Measurements from ENCODE around the gene ZAP70. TPM values are rescaled to one million over a fixed set of nuclear protein-coding genes. Genes with fewer than 3 reads are reported as not detected.

Gene ZAP70
- total RNA-seq, 1 donor from 2014 or later: 3.1 TPM

DNA sequence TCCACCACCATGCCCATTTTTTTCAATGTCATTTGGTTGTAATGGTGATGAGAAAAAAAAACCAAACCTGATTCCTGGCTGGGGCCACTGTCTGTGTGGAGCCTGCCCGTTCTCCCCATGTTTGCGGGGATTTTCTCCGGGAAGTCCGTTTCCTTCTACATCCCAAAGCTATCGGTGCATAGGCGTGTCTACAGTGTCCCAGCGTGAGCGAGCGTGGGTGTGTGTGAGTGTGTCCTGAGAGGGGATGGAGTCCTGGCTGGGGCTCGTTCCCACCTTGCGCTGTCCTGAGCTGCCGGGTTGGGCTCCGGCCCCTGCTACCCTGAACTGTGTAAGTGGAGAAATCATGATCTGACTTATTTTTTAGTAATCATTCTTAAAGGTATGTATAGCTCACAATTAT lies 7.3 kb upstream of the ZAP70 start:
- no peak for TF ChIP-seq CTCF (IDR thresholded peaks at IDR 0.05; ENCODE audit: unreplicated experiment)
- H3K27ac Mint-ChIP-seq: no peak overlapping the region
- no peaks in the 10 kb centered on the region for H3K27me3 Mint-ChIP-seq (ENCODE audit: low read depth)
- peaks cover 10% of the 10 kb centered on the region for H3K4me1 Mint-ChIP-seq
- H3K9me3 Mint-ChIP-seq: no peaks in the 10 kb centered on the region
- no peaks in the 10 kb centered on the region for H3K36me3 Mint-ChIP-seq
- no peak overlapping the region for H3K4me3 Mint-ChIP-seq
- peak in 1 of 2 experiments; percentile 14 for DNase-seq (ENCODE audit: low spot score in 2 of 2, unreplicated experiment in 2 of 2)

DNA sequence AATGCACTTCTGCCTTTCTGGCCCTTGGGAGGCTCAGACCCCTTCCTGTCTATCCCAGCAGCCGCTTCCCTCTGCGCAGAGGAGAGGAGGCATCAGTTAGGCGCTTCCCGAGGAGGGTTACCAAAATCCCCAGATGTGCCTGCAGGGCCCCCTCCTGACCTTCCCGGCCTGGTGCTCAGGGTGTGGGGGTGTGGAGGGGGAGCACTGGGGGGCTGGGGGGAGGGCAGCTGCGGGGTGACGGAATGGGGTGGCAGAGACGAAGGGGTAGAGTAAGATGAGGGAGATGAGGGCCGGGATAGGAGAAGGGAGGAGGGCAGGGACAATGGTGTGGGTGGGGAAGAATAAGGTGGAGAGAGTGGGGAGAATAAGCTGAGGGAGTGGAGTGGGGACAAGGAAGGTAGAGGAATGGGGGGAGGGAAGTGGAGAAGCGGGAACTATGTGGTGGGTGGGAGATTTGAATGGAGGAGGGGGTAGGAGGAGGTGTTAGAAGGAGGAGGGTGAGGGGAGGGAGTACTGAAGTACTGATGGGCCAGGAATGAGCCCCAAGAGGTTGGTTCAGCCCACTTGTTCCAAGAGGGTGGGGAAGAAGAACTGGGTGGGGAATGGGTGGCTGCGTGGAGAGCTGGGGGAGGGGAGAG lies 6.5 kb upstream of the ZAP70 start:
- Mint-ChIP-seq H3K4me3 (no peak overlapping the region), H3K36me3 (no peaks in the 10 kb centered on the region), H3K27ac (no peak overlapping the region), H3K27me3 (ENCODE audit: low read depth) (no peaks in the 10 kb centered on the region), H3K4me1 (peaks cover 16% of the 10 kb centered on the region), H3K9me3 (no peaks in the 10 kb centered on the region)
- DNase-seq (ENCODE audit: low spot score in 2 of 2, unreplicated experiment in 2 of 2): peak in 1 of 2 experiments; percentile 31
- no peak for TF ChIP-seq CTCF (IDR thresholded peaks at IDR 0.05; ENCODE audit: unreplicated experiment)

DNA sequence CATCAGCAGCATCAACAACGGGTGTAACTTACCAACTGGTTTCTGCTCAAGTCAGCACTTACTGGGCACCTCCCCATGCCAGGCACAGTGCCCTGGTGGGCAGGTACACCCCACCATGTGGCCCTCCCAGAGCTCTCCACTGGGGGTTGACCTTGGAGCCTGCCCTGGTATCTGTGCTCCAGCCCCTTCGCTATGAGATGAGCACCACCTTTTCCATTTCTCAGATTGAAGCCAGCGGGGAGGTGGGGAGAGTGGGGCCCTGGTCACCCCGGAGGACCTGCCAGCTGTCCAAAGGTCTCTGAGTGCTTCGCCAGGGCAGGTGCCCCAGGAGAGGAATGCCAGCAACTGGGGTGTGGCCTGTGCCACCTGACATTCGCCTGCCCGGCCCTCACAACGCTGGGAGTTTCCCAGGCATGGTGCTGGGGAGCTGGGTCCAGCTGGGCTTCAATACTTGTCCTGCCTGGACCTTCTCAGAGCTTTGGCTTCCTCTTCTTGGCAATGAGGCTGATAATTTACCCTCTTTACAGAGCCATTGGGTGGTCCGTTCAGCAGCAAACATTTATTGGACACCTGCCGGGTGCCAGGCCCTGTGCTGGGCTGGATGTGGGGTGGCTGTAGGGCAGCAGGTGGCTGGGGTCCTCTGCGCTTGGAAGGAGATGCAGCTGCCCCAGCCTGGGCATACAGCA lies 5.9 kb upstream of the ZAP70 start:
- Mint-ChIP-seq H3K9me3 (no peaks in the 10 kb centered on the region), H3K36me3 (no peaks in the 10 kb centered on the region), H3K27ac (no peak overlapping the region), H3K27me3 (ENCODE audit: low read depth) (no peaks in the 10 kb centered on the region), H3K4me3 (no peak overlapping the region), H3K4me1 (peaks cover 23% of the 10 kb centered on the region)
- no peak for TF ChIP-seq CTCF (IDR thresholded peaks at IDR 0.05; ENCODE audit: unreplicated experiment)
- peak in 1 of 2 experiments; percentile 7 for DNase-seq (ENCODE audit: low spot score in 2 of 2, unreplicated experiment in 2 of 2)

DNA sequence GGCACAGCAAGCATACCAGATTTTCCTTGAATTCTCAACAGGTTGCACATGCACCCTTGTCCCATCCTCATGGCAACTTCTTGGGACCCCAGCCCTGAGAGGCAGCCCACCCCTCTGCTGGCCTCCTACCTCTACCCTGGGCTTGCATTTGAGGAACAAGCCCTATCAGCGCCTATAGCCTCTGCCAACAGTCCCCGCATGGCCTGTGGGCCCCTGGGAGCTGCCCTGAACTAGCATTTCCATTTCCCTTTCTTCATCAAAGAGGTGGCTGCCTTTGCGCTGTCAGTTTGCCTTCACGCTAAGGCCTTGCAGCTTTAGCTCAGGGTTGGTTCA lies 5.4 kb upstream of the ZAP70 start:
- Mint-ChIP-seq H3K36me3 (no peaks in the 10 kb centered on the region), H3K27me3 (ENCODE audit: low read depth) (no peaks in the 10 kb centered on the region), H3K4me3 (no peak overlapping the region), H3K4me1 (peaks cover 26% of the 10 kb centered on the region), H3K27ac (no peak overlapping the region), H3K9me3 (no peaks in the 10 kb centered on the region)
- no peak for DNase-seq (ENCODE audit: low spot score in 2 of 2, unreplicated experiment in 2 of 2)
- no peak for TF ChIP-seq CTCF (IDR thresholded peaks at IDR 0.05; ENCODE audit: unreplicated experiment)

DNA sequence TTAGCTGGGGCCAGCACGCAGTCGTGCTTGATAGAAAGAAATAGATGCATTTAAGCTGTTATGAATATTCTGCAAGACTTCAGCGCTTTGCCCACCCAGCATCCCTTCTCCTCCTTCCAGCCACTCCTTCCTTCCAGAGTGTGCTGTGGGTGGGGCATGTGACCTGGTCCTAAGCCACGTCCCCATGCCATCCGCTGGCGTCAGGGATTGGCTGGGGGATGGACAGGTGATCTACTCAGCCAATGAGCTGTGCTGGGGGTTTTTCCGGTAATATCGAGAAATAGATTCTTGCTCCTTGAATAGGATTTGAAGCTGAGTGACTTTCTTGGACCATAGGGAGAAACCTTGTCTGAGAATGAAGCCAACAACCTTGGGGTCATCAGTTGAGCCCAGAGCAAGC lies 4.8 kb upstream of the ZAP70 start:
- H3K27me3 Mint-ChIP-seq (ENCODE audit: low read depth): no peaks in the 10 kb centered on the region

More for the DNA sequence above, 4.8 kb upstream of the ZAP70 start:
- Mint-ChIP-seq H3K27ac (no peak overlapping the region), H3K4me1 (peaks cover 32% of the 10 kb centered on the region), H3K9me3 (no peaks in the 10 kb centered on the region), H3K4me3 (no peak overlapping the region), H3K36me3 (no peaks in the 10 kb centered on the region)
- TF ChIP-seq CTCF (IDR thresholded peaks at IDR 0.05; ENCODE audit: unreplicated experiment): no peak
- no peak for DNase-seq (ENCODE audit: low spot score in 2 of 2, unreplicated experiment in 2 of 2)
